IMR-90 (cell line): ENCODE data around the gene TJP1. TPM values are rescaled to one million over a fixed set of nuclear protein-coding genes. Genes with fewer than 3 reads are reported as not detected.

ENCODE experiments used
- ATAC-seq: fragments of 200-7000 bp; cut with Tn5 transposase; 2 replicates; pipeline ENCODE4 v1.9.1; 2020; ENCODE audit warnings: low read depth, mild to moderate bottlenecking, moderate library complexity
- BruUV-seq: library from RNA; stranded (reverse); fragments of 400-500 nt; replicated peaks from 2 replicates; lab custom pipeline; 2021; lab: Mats Ljungman, UMichigan
- CTCF ChIA-PET: fragments of 300-600 bp; formaldehyde crosslinking; extraction: SDS; loops from one replicate; lab custom pipeline; 2021; ENCODE audit warnings: antibody characterized with exemption; lab: Yijun Ruan, JAX
- POLR2A ChIA-PET: fragments of 300-600 bp; sonication (Branson Sonifier 250); formaldehyde crosslinking; loops from one replicate; lab custom pipeline; 2022; ENCODE audit warnings: antibody characterized with exemption; ENCODE audit not compliant: unreplicated experiment; lab: Charles Lee
- DNase-seq: peaks from one replicate; pipeline ENCODE4 v3.0.0; 2013
- H2AFZ ChIP-seq: replicated peaks from 2 replicates; pipeline ENCODE3; 2013; ENCODE audit warnings: low read length, mild to moderate bottlenecking; ENCODE audit not compliant: poor library complexity
- H2AK5ac ChIP-seq: 2 replicates; pipeline ENCODE4 v1.6.1; 2013; ENCODE audit warnings: low read depth, low read length, inconsistent platforms
- H2AK9ac ChIP-seq: replicated peaks from 2 replicates; pipeline ENCODE3; 2013; ENCODE audit warnings: mild to moderate bottlenecking, low read depth, low read length, moderate library complexity; ENCODE audit not compliant: poor library complexity
- H2BK120ac ChIP-seq: 2 replicates; pipeline ENCODE4 v1.6.1; 2013; ENCODE audit warnings: low read depth, low read length, inconsistent platforms
- H2BK15ac ChIP-seq: 3 replicates; pipeline ENCODE4 v1.6.1; 2013; ENCODE audit warnings: low read depth, low read length, inconsistent platforms
- H2BK20ac ChIP-seq: 2 replicates; pipeline ENCODE4 v1.6.1; 2013; ENCODE audit warnings: low read depth, mild to moderate bottlenecking, inconsistent platforms, low read length, moderate library complexity
- H2BK5ac ChIP-seq: 2 replicates; pipeline ENCODE4 v1.6.1; 2013; ENCODE audit warnings: mild to moderate bottlenecking, low read depth, low read length, inconsistent platforms; ENCODE audit not compliant: poor library complexity, severe bottlenecking
- H3K14ac ChIP-seq: replicated peaks from 2 replicates; pipeline ENCODE4 v1.6.1; 2013; ENCODE audit warnings: low read depth, low read length, inconsistent platforms
- H3K18ac ChIP-seq: 2 replicates; pipeline ENCODE4 v1.6.1; 2013; ENCODE audit warnings: low read depth, low read length, control low read depth
- H3K23ac ChIP-seq: 2 replicates; pipeline ENCODE4 v1.6.1; 2013; ENCODE audit warnings: low read depth, low read length, inconsistent platforms
- H3K27ac ChIP-seq: 2 replicates; pipeline ENCODE4 v1.5.1; 2013; ENCODE audit warnings: mild to moderate bottlenecking, control low read depth, low read length; ENCODE audit not compliant: insufficient read depth
- H3K27me3 ChIP-seq: 2 replicates; pipeline ENCODE4 v1.6.1; 2013; ENCODE audit warnings: low read length; ENCODE audit not compliant: control insufficient read depth, insufficient read depth
- H3K36me3 ChIP-seq: 2 replicates; pipeline ENCODE4 v1.6.1; 2013; ENCODE audit warnings: low read length, mixed read lengths; ENCODE audit not compliant: control insufficient read depth, insufficient read depth
- H3K4ac ChIP-seq: 2 replicates; pipeline ENCODE4 v1.6.1; 2013; ENCODE audit warnings: low read depth, low read length, inconsistent platforms
- H3K4me1 ChIP-seq: 2 replicates; pipeline ENCODE4 v1.6.1; 2013; ENCODE audit warnings: low read length, mixed read lengths; ENCODE audit not compliant: control insufficient read depth, insufficient read depth
- H3K4me2 ChIP-seq: 2 replicates; pipeline ENCODE4 v1.6.1; 2013; ENCODE audit warnings: low read depth, mild to moderate bottlenecking, control low read depth, low read length, moderate library complexity
- H3K4me3 ChIP-seq: 2 replicates; pipeline ENCODE4 v1.5.1; 2013; ENCODE audit warnings: low read depth, mild to moderate bottlenecking, control low read depth, low read length, moderate library complexity; ENCODE audit not compliant: insufficient read depth
- H3K56ac ChIP-seq: 2 replicates; pipeline ENCODE4 v1.6.1; 2013; ENCODE audit warnings: low read length, inconsistent platforms; ENCODE audit not compliant: insufficient read depth; ENCODE audit errors: extremely low read depth
- H3K79me1 ChIP-seq, 2 experiments: 2 replicates each; pipeline ENCODE4 v1.6.1; 2013; ENCODE audit warnings: low read length in 2 of 2, inconsistent platforms in 1 of 2, low read depth in 1 of 2
- H3K9ac ChIP-seq: 2 replicates; pipeline ENCODE4 v1.6.1; 2013; ENCODE audit warnings: low read depth, low read length, control low read depth
- H3K9me1 ChIP-seq: 2 replicates; pipeline ENCODE4 v1.6.1; 2013; ENCODE audit warnings: low read length, inconsistent platforms; ENCODE audit not compliant: insufficient read depth
- H3K9me3 ChIP-seq: 2 replicates; pipeline ENCODE4 v1.6.1; 2013; ENCODE audit warnings: low read length; ENCODE audit not compliant: control insufficient read depth, insufficient read depth
- H4K20me1 ChIP-seq: 2 replicates; pipeline ENCODE4 v1.6.1; 2013; ENCODE audit warnings: low read length, inconsistent platforms; ENCODE audit not compliant: insufficient read depth
- H4K5ac ChIP-seq: 2 replicates; pipeline ENCODE4 v1.6.1; 2013; ENCODE audit warnings: mild to moderate bottlenecking, low read depth, low read length, control low read depth
- H4K8ac ChIP-seq, 2 experiments: 2 replicates each; pipeline ENCODE4 v1.6.1; 2013; ENCODE audit warnings: low read depth in 2 of 2, low read length in 2 of 2, control low read depth in 1 of 2, inconsistent platforms in 1 of 2
- H4K91ac ChIP-seq: 2 replicates; pipeline ENCODE4 v1.6.1; 2013; ENCODE audit warnings: low read depth, low read length, inconsistent platforms; ENCODE audit not compliant: insufficient read depth
- CEBPB ChIP-seq: IDR thresholded peaks from 2 replicates; pipeline ENCODE4 v1.6.1; 2012; ENCODE audit warnings: low read depth, low read length, improper control_type of control experiment
- NFE2L2 ChIP-seq: fragments of 150-350 bp; IDR thresholded peaks from 2 replicates; pipeline ENCODE4 v1.6.1; 2016; ENCODE audit warnings: low read depth, mild to moderate bottlenecking, low read length
- WGBS, 2 experiments: methylation state at CpG; one replicate each; pipeline versions ENCODE4 v1.1.5 to v1.1.7; 2013; ENCODE audit warnings: missing lambda C conversion rate in 2 of 2; ENCODE audit not compliant: insufficient read length in 1 of 2; ENCODE audit errors: extremely low coverage in 2 of 2; 5-methylcytosine and 5-hydroxymethylcytosine counted together
- dilution Hi-C: fragments of 300-500 bp; cut with HindIII; formaldehyde crosslinking; loops from one replicate; pipeline ENCODE4 v1.14.3; 2018; ENCODE audit warnings: low sequenced_read_pairs; ENCODE audit not compliant: unreplicated experiment
- in situ Hi-C: fragments of 300-500 bp; cut with MboI; formaldehyde crosslinking; loops from 3 replicates; pipeline ENCODE4 v1.14.3; 2019; ENCODE audit warnings: low sequenced_read_pairs, inconsistent platforms, mixed read lengths
- intact Hi-C: fragments of 100-400 bp; cut with micrococcal nuclease; formaldehyde crosslinking; loops from 2 replicates; pipeline ENCODE4 v1.10.0; 2022
- polyA plus RNA-seq, 3 experiments: library from polyadenylated mRNA; depleted of rRNA; stranded (reverse); fragments of >200 nt; gene quantifications; 2 replicates each; pipeline ENCODE4 v1.2.3, GENCODE V29; 2012; ENCODE audit warnings: low replicate concordance in 1 of 3
- total RNA-seq: library from RNA; depleted of rRNA; stranded (reverse); fragments of >200 nt; gene quantifications from 2 replicates; pipeline ENCODE4 v1.2.3, GENCODE V29; 2012

TJP1 gene
- total and polyA plus RNA-seq, 2 of the 4 experiments (the other 2 are of a cell fraction) = 42.2 to 43.4 TPM

DNA sequence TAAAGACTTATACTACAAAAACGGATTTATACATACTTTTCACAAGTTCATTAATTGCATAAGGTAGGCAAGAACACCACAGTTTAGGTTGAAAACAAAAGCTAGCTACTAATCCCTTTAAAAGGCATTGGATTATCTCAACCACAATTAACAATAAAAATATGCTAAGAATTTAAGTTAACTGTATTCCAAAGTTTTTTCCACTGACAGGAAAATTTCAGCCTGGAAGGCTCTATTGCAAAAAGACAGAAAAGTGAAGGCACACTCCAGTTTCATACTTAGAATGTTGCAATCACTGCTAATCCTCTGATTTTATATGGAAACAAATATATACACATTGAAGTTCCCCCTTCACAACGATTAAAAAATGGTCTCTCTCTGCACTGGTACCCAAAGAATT, 71.5 kb downstream of the TJP1 start:
- H4K8ac ChIP-seq = no peak overlapping the region
- H3K14ac ChIP-seq = no peak overlapping the region
- H2AK5ac ChIP-seq = no peak overlapping the region
- CTCF ChIA-PET = interaction anchor here (2.5 kb wide), 1 partner anchor 175 kb away, joined by 13 read pairs; no protein-coding TSS in a partner anchor
- H3K4me2 ChIP-seq = no peak overlapping the region
- H3K9ac ChIP-seq = no peak overlapping the region
- DNase-seq (no peak), ATAC-seq (peak; percentile 24)
- no peak overlapping the region for H2AK9ac ChIP-seq
- no peak overlapping the region for H2AFZ ChIP-seq
- BruUV-seq = no TSS peak
- H4K20me1 ChIP-seq = no peaks in the 10 kb centered on the region; the same call in 1 of the 2 replicates
- H2BK120ac ChIP-seq = no peak overlapping the region
- H3K4me1 ChIP-seq = no peaks in the 10 kb centered on the region
- H3K27me3 ChIP-seq = no peaks in the 10 kb centered on the region
- H3K4ac ChIP-seq = no peak overlapping the region
- TF ChIP-seq NFE2L2 (no peak), CEBPB (peak; percentile 65)
- H3K36me3 ChIP-seq = peaks cover 6% of the 10 kb centered on the region
- no CpG with 5 or more reads among the region's 2 CpGs for WGBS, 2 experiments
- H2BK15ac ChIP-seq = no peak overlapping the region
- no peak overlapping the region for H3K23ac ChIP-seq
- H4K91ac ChIP-seq = no peak overlapping the region
- no peak overlapping the region for H3K27ac ChIP-seq
- dilution Hi-C loops = no loop called here
- no peaks in the 10 kb centered on the region; the same call in 1 of the 2 replicates for H3K9me1 ChIP-seq
- peaks cover 28 to 54% of the 10 kb centered on the region in 2 experiments; a peak in 3 of 4 replicates for H3K79me1 ChIP-seq
- H3K18ac ChIP-seq = no peak overlapping the region
- intact Hi-C loops = loop anchor here (2.0 kb wide), 1 partner anchor 292 kb away; no protein-coding TSS in a partner anchor
- no peak overlapping the region for H2BK20ac ChIP-seq
- H3K56ac ChIP-seq = no peak overlapping the region
- in situ Hi-C loops = no loop called here
- no peak overlapping the region for H4K5ac ChIP-seq
- POLR2A ChIA-PET = no interaction called here
- H2BK5ac ChIP-seq = no peak overlapping the region
- H3K4me3 ChIP-seq = no peak overlapping the region
- H3K9me3 ChIP-seq = no peaks in the 10 kb centered on the region
